Tibial nerve (tissue), 4 donors: ENCODE data around the gene PSMB8. TPM values are rescaled to one million over a fixed set of nuclear protein-coding genes. Genes with fewer than 3 reads are reported as not detected.

Experiments used
- DNase-seq, 2 donors: peaks; one replicate each; pipeline ENCODE4 v3.0.0-alpha.2; 2019; ENCODE audit warnings: low spot score in 2 of 2
- H3K27ac ChIP-seq, 4 donors: fragments of 200-600 bp; sonication (generic) in 3 of 4; one replicate each; pipeline ENCODE4 v1.5.1; 2017 to 2019; ENCODE audit warnings: mild to moderate bottlenecking in 1 of 4
- H3K27me3 ChIP-seq, 2 donors: fragments of 200-600 bp; sonication (generic) in 1 of 2; one replicate each; pipeline versions ENCODE4 v1.5.1 to v1.6.0; 2017 to 2019
- H3K36me3 ChIP-seq, 3 donors: fragments of 200-600 bp; sonication (generic); one replicate each; pipeline ENCODE4 v1.5.1; 2018 to 2019
- H3K4me1 ChIP-seq, 4 donors: fragments of 200-600 bp; sonication (generic) in 3 of 4; one replicate each; pipeline ENCODE4 v1.5.1; 2017 to 2019
- H3K4me3 ChIP-seq, 4 donors: fragments of 200-600 bp; sonication (generic) in 3 of 4; one replicate each; pipeline ENCODE4 v1.5.1; 2017 to 2019; ENCODE audit warnings: mild to moderate bottlenecking in 1 of 4, moderate library complexity in 1 of 4
- H3K9me3 ChIP-seq, 4 donors: fragments of 200-600 bp; sonication (generic) in 3 of 4; one replicate each; pipeline ENCODE4 v1.5.1; 2017 to 2019
- CTCF ChIP-seq, 5 experiments: fragments of 200-600 bp in 3 of 5; fragments of 450-650 bp in 2 of 5; sonication (generic) in 3 of 5; IDR thresholded peaks; one replicate each; pipeline ENCODE4 v1.5.1; 2016 to 2019; ENCODE audit warnings: antibody characterized with exemption in 5 of 5, mild to moderate bottlenecking in 3 of 5, moderate library complexity in 2 of 5
- EP300 ChIP-seq, 2 donors: sonication (generic); formaldehyde crosslinking; IDR thresholded peaks; one replicate each; pipeline ENCODE4 v1.6.1; 2017; ENCODE audit warnings: antibody characterized with exemption in 2 of 2, mild to moderate bottlenecking in 1 of 2
- POLR2A ChIP-seq, 2 donors: fragments of 450-650 bp; IDR thresholded peaks; one replicate each; pipeline ENCODE4 v1.6.1; 2017; ENCODE audit warnings: antibody characterized with exemption in 2 of 2, mild to moderate bottlenecking in 2 of 2, moderate library complexity in 2 of 2
- WGBS, 2 donors: methylation state at CpG; one replicate each; pipeline ENCODE4 v1.1.5; 2018; 5-methylcytosine and 5-hydroxymethylcytosine counted together
- total RNA-seq, 4 donors: library from RNA; depleted of rRNA; stranded (reverse); fragments of >200 nt; gene quantifications; one replicate each; pipeline ENCODE4 v1.1.0, GENCODE V29; 2016

PSMB8 gene
- total RNA-seq, 4 donors from 2014 or later: 16.3 to 39.0 (median 28.4) TPM

GRCh38 chr6:32833664-32834063 is 10.2 kb downstream of the PSMB8 start:
- Histone ChIP-seq H3K4me1 (peaks cover 0 to 15% (median 9%) of the 10 kb centered on the region in 4 donors), H3K9me3 (no peaks in the 10 kb centered on the region), H3K4me3 (no peak overlapping the region), H3K36me3 (peaks cover 4 to 68% (median 9%) of the 10 kb centered on the region in 3 donors), H3K27me3 (no peaks in the 10 kb centered on the region), H3K27ac (no peak overlapping the region)
- WGBS, 2 donors: 87 to 90% methylated on average over 5 of the region's 5 CpGs
- no peak for DNase-seq
- no peak for TF ChIP-seq CTCF (IDR thresholded peaks at IDR 0.05)
- no peak for TF ChIP-seq POLR2A (IDR thresholded peaks at IDR 0.05)
- TF ChIP-seq EP300 (IDR thresholded peaks at IDR 0.05): no peak

- DNase-seq: no peak
- Histone ChIP-seq H3K27me3 (no peaks in the 10 kb centered on the region), H3K36me3 (peaks cover 4 to 74% (median 10%) of the 10 kb centered on the region in 3 donors), H3K4me3 (no peak overlapping the region), H3K9me3 (no peaks in the 10 kb centered on the region), H3K4me1 (peaks cover 0 to 11% (median 5%) of the 10 kb centered on the region in 4 donors), H3K27ac (no peak overlapping the region)
- 76 to 78% methylated on average over 13 of the region's 13 CpGs for WGBS, 2 donors
- no peak for TF ChIP-seq POLR2A (IDR thresholded peaks at IDR 0.05)
- no peak for TF ChIP-seq EP300 (IDR thresholded peaks at IDR 0.05)
These were observed 11.3 kb downstream of the PSMB8 start for GRCh38 chr6:32832535-32832934.

- peaks cover 0 to 5% (median 0%) of the 10 kb centered on the region in 4 donors for H3K4me1 ChIP-seq
- H3K27ac ChIP-seq: no peak overlapping the region
- H3K9me3 ChIP-seq: no peaks in the 10 kb centered on the region
- WGBS, 2 donors: 71 to 82% methylated on average over 5 of the region's 5 CpGs
- DNase-seq: no peak
- peaks cover 4 to 73% (median 10%) of the 10 kb centered on the region in 3 donors for H3K36me3 ChIP-seq
- no peak for TF ChIP-seq CTCF (IDR thresholded peaks at IDR 0.05)
- no peak for TF ChIP-seq POLR2A (IDR thresholded peaks at IDR 0.05)
- no peak for TF ChIP-seq EP300 (IDR thresholded peaks at IDR 0.05)
- H3K27me3 ChIP-seq: no peaks in the 10 kb centered on the region
- H3K4me3 ChIP-seq: no peak overlapping the region
These were observed 12.9 kb downstream of the PSMB8 start for GRCh38 chr6:32830936-32831335.

- Histone ChIP-seq H3K4me1 (peaks cover 0 to 5% (median 0%) of the 10 kb centered on the region in 4 donors), H3K27ac (no peak overlapping the region), H3K36me3 (peaks cover 4 to 64% (median 10%) of the 10 kb centered on the region in 3 donors), H3K4me3 (no peak overlapping the region), H3K9me3 (no peaks in the 10 kb centered on the region), H3K27me3 (no peaks in the 10 kb centered on the region)
- no peak for DNase-seq
- no peak for TF ChIP-seq EP300 (IDR thresholded peaks at IDR 0.05)
- no peak for TF ChIP-seq CTCF (IDR thresholded peaks at IDR 0.05)
- no peak for TF ChIP-seq POLR2A (IDR thresholded peaks at IDR 0.05)
- WGBS, 2 donors: 97 to 98% methylated on average over 5 of the region's 5 CpGs
These were observed 13.8 kb downstream of the PSMB8 start for GRCh38 chr6:32830017-32830416.

- H3K36me3 ChIP-seq: peaks cover 4 to 59% (median 10%) of the 10 kb centered on the region in 3 donors
- no peaks in the 10 kb centered on the region for H3K9me3 ChIP-seq
- no peak for DNase-seq
- H3K27me3 ChIP-seq: no peaks in the 10 kb centered on the region
- no peak overlapping the region for H3K4me3 ChIP-seq
- TF ChIP-seq EP300 (IDR thresholded peaks at IDR 0.05) (no peak), POLR2A (IDR thresholded peaks at IDR 0.05) (no peak), CTCF (IDR thresholded peaks at IDR 0.05) (no peak)
- peaks cover 0 to 5% (median 0%) of the 10 kb centered on the region in 4 donors for H3K4me1 ChIP-seq
- 57 to 64% methylated on average over 7 of the region's 7 CpGs for WGBS, 2 donors
- no peak overlapping the region for H3K27ac ChIP-seq
These were observed 14.4 kb downstream of the PSMB8 start for GRCh38 chr6:32829495-32829894.
